H1 (cell line): ENCODE measurements around the gene PPP4R1. TPM values are rescaled to one million over a fixed set of nuclear protein-coding genes. Genes with fewer than 3 reads are reported as not detected.

Experiments
- CTCF ChIA-PET: fragments of 300-600 bp; sonication (Branson Sonifier 250); formaldehyde crosslinking; loops from one replicate; lab custom pipeline; 2021; ENCODE audit not compliant: partially characterized antibody; lab: Charles Lee
- POLR2A ChIA-PET: fragments of 300-600 bp; sonication (Branson Sonifier 250); formaldehyde crosslinking; loops from one replicate; lab custom pipeline; 2021; ENCODE audit warnings: inconsistent platforms; ENCODE audit not compliant: partially characterized antibody; lab: Charles Lee
- DNase-seq, 2 experiments: peaks; one replicate each; pipeline versions ENCODE4 v3.0.0 to v3.0.0-alpha.2; 2010 to 2022; ENCODE audit warnings: low spot score in 2 of 2, low read depth in 1 of 2, mixed read lengths in 1 of 2
- FAIRE-seq: peaks from 2 replicates; lab custom pipeline; 2011; peaks lifted over from hg19 to GRCh38; lab: Jason Lieb, UNC
- H2AFZ ChIP-seq: 2 replicates; pipeline ENCODE4 v1.8.1; 2012; ENCODE audit warnings: low read length, inconsistent platforms
- H2AK5ac ChIP-seq: 2 replicates; pipeline ENCODE4 v1.6.1; 2013; ENCODE audit warnings: low read depth, low read length
- H2BK120ac ChIP-seq: replicated peaks from 2 replicates; pipeline ENCODE3; 2013; ENCODE audit warnings: low read depth, low read length, inconsistent platforms
- H2BK12ac ChIP-seq: 2 replicates; pipeline ENCODE4 v1.6.1; 2013; ENCODE audit warnings: low read depth, low read length
- H2BK15ac ChIP-seq: 2 replicates; pipeline ENCODE4 v1.6.1; 2013; ENCODE audit warnings: low read length
- H2BK20ac ChIP-seq: 2 replicates; pipeline ENCODE4 v1.6.1; 2013; ENCODE audit warnings: low read length
- H2BK5ac ChIP-seq: 2 replicates; pipeline ENCODE4 v1.6.1; 2013; ENCODE audit warnings: low read depth, low read length
- H3K14ac ChIP-seq: 2 replicates; pipeline ENCODE4 v1.6.1; 2013; ENCODE audit warnings: inconsistent platforms; ENCODE audit not compliant: insufficient read length
- H3K18ac ChIP-seq: 2 replicates; pipeline ENCODE4 v1.6.1; 2013; ENCODE audit warnings: low read length; ENCODE audit errors: extremely low read depth
- H3K23ac ChIP-seq: 2 replicates; pipeline ENCODE4 v1.6.1; 2013; ENCODE audit warnings: inconsistent platforms; ENCODE audit not compliant: insufficient read length
- H3K23me2 ChIP-seq: 2 replicates; pipeline ENCODE4 v1.6.1; 2013; ENCODE audit warnings: low read depth, low read length
- H3K27ac ChIP-seq: 2 replicates; pipeline ENCODE4 v1.6.1; 2011; ENCODE audit warnings: low read depth, low read length, inconsistent platforms
- H3K27me3 ChIP-seq, 4 experiments: replicated peaks in 1 of 4; 1 replicate in 1 of 4; 2 replicates in 3 of 4; pipeline versions ENCODE4 v1.6.1 to v1.8.1; 2011 to 2013; ENCODE audit warnings: low read length in 3 of 4, mild to moderate bottlenecking in 3 of 4, inconsistent platforms in 2 of 4, mixed read lengths in 2 of 4, moderate library complexity in 1 of 4; ENCODE audit not compliant: control insufficient read depth in 3 of 4, insufficient read depth in 3 of 4; ENCODE audit errors: extremely low read depth in 1 of 4
- H3K36me3 ChIP-seq, 4 experiments: 2 replicates each; pipeline versions ENCODE4 v1.6.1 to v1.8.1; 2011 to 2013; ENCODE audit warnings: mild to moderate bottlenecking in 4 of 4, low read length in 3 of 4, moderate library complexity in 2 of 4, control low read depth in 1 of 4, inconsistent platforms in 1 of 4; ENCODE audit not compliant: insufficient read depth in 4 of 4, control insufficient read depth in 2 of 4
- H3K4ac ChIP-seq: replicated peaks from 2 replicates; pipeline ENCODE3; 2013; ENCODE audit warnings: low read length, low read depth, mixed read lengths, inconsistent platforms; ENCODE audit not compliant: insufficient read length
- H3K4me1 ChIP-seq, 4 experiments: replicated peaks in 1 of 4; 1 replicate in 1 of 4; 2 replicates in 3 of 4; pipeline versions ENCODE4 v1.6.1 to v1.8.1; 2011 to 2013; ENCODE audit warnings: low read length in 3 of 4, inconsistent platforms in 2 of 4, mixed read lengths in 1 of 4; ENCODE audit not compliant: insufficient read depth in 4 of 4, control insufficient read depth in 3 of 4
- H3K4me2 ChIP-seq, 2 experiments: 2 replicates each; pipeline versions ENCODE4 v1.6.1 to v1.8.1; 2011 to 2013; ENCODE audit warnings: low read depth in 2 of 2, low read length in 2 of 2, control low read depth in 1 of 2, inconsistent platforms in 1 of 2, mild to moderate bottlenecking in 1 of 2; ENCODE audit not compliant: insufficient read depth in 1 of 2
- H3K4me3 ChIP-seq, 4 experiments: fragments of 200-600, 300-600 bp in 1 of 4; sonication (generic), shearing (Covaris generic), sonication (Bioruptor Twin) in 1 of 4; 2 replicates each; pipeline versions ENCODE4 v1.5.1 to v1.8.1; 2011 to 2016; ENCODE audit warnings: low read length in 4 of 4, low read depth in 3 of 4, control low read depth in 2 of 4, inconsistent platforms in 2 of 4, mild to moderate bottlenecking in 2 of 4, mixed read lengths in 1 of 4, moderate library complexity in 1 of 4; ENCODE audit not compliant: insufficient read depth in 2 of 4; ENCODE audit errors: extremely low read depth in 1 of 4
- H3K56ac ChIP-seq: replicated peaks from 2 replicates; pipeline ENCODE3; 2013; ENCODE audit warnings: low read depth, mild to moderate bottlenecking, mixed read lengths, low read length, inconsistent platforms; ENCODE audit not compliant: insufficient read length
- H3K79me1 ChIP-seq: 2 replicates; pipeline ENCODE4 v1.6.1; 2013; ENCODE audit warnings: low read depth, low read length, control low read depth
- H3K79me2 ChIP-seq, 2 experiments: 2 replicates each; pipeline versions ENCODE4 v1.6.1 to v1.8.1; 2012 to 2013; ENCODE audit warnings: low read length in 2 of 2, mild to moderate bottlenecking in 2 of 2, inconsistent platforms in 1 of 2; ENCODE audit not compliant: insufficient read depth in 2 of 2, control insufficient read depth in 1 of 2
- H3K9ac ChIP-seq, 4 experiments: replicated peaks in 1 of 4; 1 replicate in 1 of 4; 2 replicates in 3 of 4; pipeline versions ENCODE4 v1.6.1 to v1.8.1; 2011 to 2013; ENCODE audit warnings: low read depth in 3 of 4, low read length in 3 of 4, control low read depth in 2 of 4, mild to moderate bottlenecking in 2 of 4, moderate library complexity in 2 of 4, inconsistent platforms in 1 of 4; ENCODE audit errors: extremely low read depth in 1 of 4
- H3K9me3 ChIP-seq, 2 experiments: 2 replicates each; pipeline versions ENCODE4 v1.6.1 to v1.8.1; 2012 to 2013; ENCODE audit warnings: mild to moderate bottlenecking in 2 of 2, moderate library complexity in 2 of 2, control low read depth in 1 of 2, inconsistent platforms in 1 of 2, low read depth in 1 of 2, low read length in 1 of 2, mixed read lengths in 1 of 2; ENCODE audit not compliant: insufficient read depth in 2 of 2
- H4K20me1 ChIP-seq, 2 experiments: replicated peaks in 1 of 2; 2 replicates each; pipeline versions ENCODE3 to v1.8.1; 2011 to 2013; ENCODE audit warnings: inconsistent platforms in 2 of 2, low read length in 2 of 2, mild to moderate bottlenecking in 1 of 2; ENCODE audit not compliant: insufficient read depth in 2 of 2, control insufficient read depth in 1 of 2
- H4K5ac ChIP-seq: 2 replicates; pipeline ENCODE4 v1.6.1; 2013; ENCODE audit warnings: low read length, low read depth, mixed read lengths, inconsistent platforms; ENCODE audit not compliant: insufficient read length
- H4K8ac ChIP-seq: 2 replicates; pipeline ENCODE4 v1.8.0; 2013; ENCODE audit warnings: mild to moderate bottlenecking, moderate library complexity, low read length, inconsistent platforms; ENCODE audit not compliant: insufficient read depth; ENCODE audit errors: extremely low read depth
- H4K91ac ChIP-seq: replicated peaks from 2 replicates; pipeline ENCODE3; 2013; ENCODE audit warnings: low read length, mixed read lengths, inconsistent platforms; ENCODE audit not compliant: insufficient read length
- BACH1 ChIP-seq: IDR thresholded peaks from 2 replicates; pipeline ENCODE4 v1.6.1; 2012; ENCODE audit warnings: low read length, improper control_type of control experiment
- BRCA1 ChIP-seq: IDR thresholded peaks from 2 replicates; pipeline ENCODE4 v1.6.1; 2012; ENCODE audit warnings: low read depth, low read length, improper control_type of control experiment
- CBX8 ChIP-seq: fragments of 300-800, 300-1000 bp; sonication (generic); IDR thresholded peaks from 2 replicates; pipeline ENCODE4 v1.7.1; 2016; ENCODE audit warnings: low read depth, low read length, borderline replicate concordance
- KDM4A ChIP-seq: IDR thresholded peaks from one replicate; pipeline ENCODE4 v1.7.1; 2012; ENCODE audit warnings: low read depth, mild to moderate bottlenecking, moderate library complexity, low read length, inconsistent platforms; ENCODE audit not compliant: severe bottlenecking
- POLR2AphosphoS5 ChIP-seq: IDR thresholded peaks from 2 replicates; pipeline ENCODE4 v1.6.1; 2011; ENCODE audit warnings: low read depth, low read length
- RAD21 ChIP-seq, 2 experiments: IDR thresholded peaks in 1 of 2; conservative IDR thresholded peaks in 1 of 2; 2 replicates each; pipeline ENCODE4 v1.6.1; 2011; ENCODE audit warnings: low read depth in 2 of 2, low read length in 2 of 2, improper control_type of control experiment in 1 of 2, inconsistent platforms in 1 of 2, mild to moderate bottlenecking in 1 of 2, moderate library complexity in 1 of 2
- RBBP5 ChIP-seq: IDR thresholded peaks from 2 replicates; pipeline ENCODE4 v1.7.1; 2012; ENCODE audit warnings: low read depth, mild to moderate bottlenecking, inconsistent platforms, low read length, moderate library complexity, borderline replicate concordance
- SIN3A ChIP-seq, 2 experiments: IDR thresholded peaks in 1 of 2; conservative IDR thresholded peaks in 1 of 2; 2 replicates each; pipeline ENCODE4 v1.6.1; 2011 to 2012; ENCODE audit warnings: low read length in 2 of 2, improper control_type of control experiment in 1 of 2, low read depth in 1 of 2, mild to moderate bottlenecking in 1 of 2
- SP4 ChIP-seq: IDR thresholded peaks from 2 replicates; pipeline ENCODE4 v1.6.1; 2012; ENCODE audit warnings: low read length, inconsistent platforms
- TCF12 ChIP-seq: IDR thresholded peaks from 2 replicates; pipeline ENCODE4 v1.6.1; 2011; ENCODE audit warnings: low read depth, mild to moderate bottlenecking, low read length
- YY1 ChIP-seq: IDR thresholded peaks from 2 replicates; pipeline ENCODE4 v1.6.1; 2011; ENCODE audit warnings: low read depth, mild to moderate bottlenecking, low read length
- WGBS, 2 experiments: shearing (Covaris generic) in 1 of 2; methylation state at CpG; one replicate each; pipeline versions ENCODE4 v1.1.6 to v1.1.7; 2013 to 2015; ENCODE audit warnings: low lambda C conversion rate in 2 of 2, mixed read lengths in 2 of 2, inconsistent platforms in 1 of 2, low coverage in 1 of 2, missing lambda C conversion rate in 1 of 2; ENCODE audit not compliant: insufficient replicate concordance in 2 of 2, insufficient coverage in 1 of 2, insufficient read length in 1 of 2; ENCODE audit errors: extremely low coverage in 1 of 2, missing lambda C conversion rate in 1 of 2; 5-methylcytosine and 5-hydroxymethylcytosine counted together
- polyA plus RNA-seq, 7 experiments: library from polyadenylated mRNA; depleted of rRNA in 3 of 7; stranded (reverse) in 5 of 7; unstranded in 2 of 7; fragments of >200 nt in 5 of 7; fragments of 200-250 nt in 2 of 7; gene quantifications; 1 replicate in 5 of 7; 2 replicates in 1 of 7; 4 replicates in 1 of 7; pipeline versions ENCODE4 v1.2.1 to v1.2.3, GENCODE V29; 2011 to 2013; ENCODE audit warnings: missing spikeins in 2 of 7, mixed read lengths in 2 of 7
- total RNA-seq: library from RNA; stranded (reverse); fragmentation: NEBNext Ultra II Directional; extraction: Animal tissue kit (Norgen Biotek cat#: 25700); gene quantifications from 2 replicates; pipeline ENCODE4 v1.2.1, GENCODE V29; 2021
- TF ChIP-seq, protein P1 (sequence below), 3 experiments: IDR thresholded peaks; 1 replicate in 2 of 3; 2 replicates in 1 of 3; pipeline versions ENCODE4 v1.5.1 to v1.6.1; 2011; ENCODE audit warnings: low read length in 3 of 3, mild to moderate bottlenecking in 3 of 3, inconsistent platforms in 2 of 3, low read depth in 1 of 3, moderate library complexity in 1 of 3; ENCODE audit not compliant: insufficient read depth in 1 of 3; ENCODE audit errors: control extremely low read depth in 1 of 3

The PPP4R1 gene
- total and polyA plus RNA-seq, 2 of the 8 experiments (the other 6 are each of a cell fraction or from before 2014, with no cell fraction given): 67.4 to 96.1 TPM

DNA sequence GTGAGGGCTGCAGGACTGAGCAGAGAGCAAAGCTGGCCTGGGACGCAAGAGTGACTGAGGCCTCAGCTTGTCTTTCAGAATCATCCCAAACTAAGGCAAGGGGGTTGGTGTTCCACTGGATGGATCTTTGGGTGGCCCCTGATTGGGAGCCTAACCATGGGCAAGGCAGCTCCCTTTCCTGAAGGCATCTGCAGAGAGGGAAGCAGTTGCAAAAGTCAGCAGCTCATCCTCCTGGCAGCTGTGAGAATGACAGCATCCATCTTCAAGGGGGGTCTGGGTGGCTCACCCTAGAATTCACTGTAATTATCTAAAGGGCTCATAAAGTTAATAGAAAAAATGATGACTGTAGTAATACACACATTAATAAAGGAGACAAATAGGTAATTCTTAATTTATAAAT, 47.2 kb upstream of the PPP4R1 start:
- WGBS, 2 experiments: 87% methylated on average over 1 of the region's 1 CpG; no CpG with 5 or more reads in 1 of the 2 experiments
- ChIA-PET POLR2A (interaction anchor here (0.7 kb wide), 1 partner anchor 47 kb away, joined by 3 read pairs; the partner anchor contains the start of gene PPP4R1), CTCF (interaction anchor here (0.6 to 2.3 kb wide), 10 partner anchors 8 to 141 kb away, joined by 3 to 12 read pairs (median 4); no protein-coding TSS in a partner anchor)
- Histone ChIP-seq H3K4me2 (no peak overlapping the region), H3K27ac (no peak overlapping the region), H4K20me1 (no peaks in the 10 kb centered on the region), H2BK20ac (no peak overlapping the region), H3K18ac (no peak overlapping the region), H3K23me2 (no peaks in the 10 kb centered on the region), H3K56ac (no peak overlapping the region), H3K9me3 (no peaks in the 10 kb centered on the region), H4K91ac (no peak overlapping the region), H4K8ac (no peak overlapping the region), H4K5ac (no peak overlapping the region), H3K23ac (no peak overlapping the region), H2BK5ac (no peak overlapping the region), H3K4me3 (no peak overlapping the region), H2BK15ac (no peak overlapping the region), H2AFZ (no peak overlapping the region), H3K79me1 (no peaks in the 10 kb centered on the region), H3K9ac (no peak overlapping the region), H2BK12ac (no peak overlapping the region), H2AK5ac (no peak overlapping the region), H2BK120ac (no peak overlapping the region), H3K4me1 (no peaks in the 10 kb centered on the region), H3K4ac (no peak overlapping the region), H3K14ac (no peak overlapping the region), H3K27me3 (no peaks in the 10 kb centered on the region), H3K79me2 (no peaks in the 10 kb centered on the region), H3K36me3 (no peaks in the 10 kb centered on the region)
- no peak for FAIRE-seq
- DNase-seq: no peak
- no peak for TF ChIP-seq TCF12
- no peak for TF ChIP-seq SIN3A (conservative IDR thresholded peaks at IDR 0.05 in 1 of 2, IDR thresholded peaks at IDR 0.05 in 1 of 2; ENCODE audit: low read depth in 1 of 2, low read length in 2 of 2)
- no peak for TF ChIP-seq KDM4A
- no peak for TF ChIP-seq BACH1
- TF ChIP-seq, protein P1, sequence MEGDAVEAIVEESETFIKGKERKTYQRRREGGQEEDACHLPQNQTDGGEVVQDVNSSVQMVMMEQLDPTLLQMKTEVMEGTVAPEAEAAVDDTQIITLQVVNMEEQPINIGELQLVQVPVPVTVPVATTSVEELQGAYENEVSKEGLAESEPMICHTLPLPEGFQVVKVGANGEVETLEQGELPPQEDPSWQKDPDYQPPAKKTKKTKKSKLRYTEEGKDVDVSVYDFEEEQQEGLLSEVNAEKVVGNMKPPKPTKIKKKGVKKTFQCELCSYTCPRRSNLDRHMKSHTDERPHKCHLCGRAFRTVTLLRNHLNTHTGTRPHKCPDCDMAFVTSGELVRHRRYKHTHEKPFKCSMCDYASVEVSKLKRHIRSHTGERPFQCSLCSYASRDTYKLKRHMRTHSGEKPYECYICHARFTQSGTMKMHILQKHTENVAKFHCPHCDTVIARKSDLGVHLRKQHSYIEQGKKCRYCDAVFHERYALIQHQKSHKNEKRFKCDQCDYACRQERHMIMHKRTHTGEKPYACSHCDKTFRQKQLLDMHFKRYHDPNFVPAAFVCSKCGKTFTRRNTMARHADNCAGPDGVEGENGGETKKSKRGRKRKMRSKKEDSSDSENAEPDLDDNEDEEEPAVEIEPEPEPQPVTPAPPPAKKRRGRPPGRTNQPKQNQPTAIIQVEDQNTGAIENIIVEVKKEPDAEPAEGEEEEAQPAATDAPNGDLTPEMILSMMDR (IDR thresholded peaks at IDR 0.05; ENCODE audit: control extremely low read depth in 1 of 3, insufficient read depth in 1 of 3, low read depth in 1 of 3, low read length in 3 of 3): peak; percentile 35 to 53 (median 47)
- peak; percentile 65 to 77 for TF ChIP-seq RAD21 (IDR thresholded peaks at IDR 0.05 in 1 of 2, conservative IDR thresholded peaks at IDR 0.05 in 1 of 2; ENCODE audit: low read depth in 2 of 2, low read length in 2 of 2)
- TF ChIP-seq BRCA1: no peak
- TF ChIP-seq CBX8: no peak
- no peak for TF ChIP-seq POLR2AphosphoS5
- no peak for TF ChIP-seq YY1
- TF ChIP-seq RBBP5: no peak
- no peak for TF ChIP-seq SP4
